ENCODE results near the gene CDK4. TPM values are rescaled to one million over a fixed set of nuclear protein-coding genes. Genes with fewer than 3 reads are reported as not detected.

CDK4 gene
- total RNA-seq, 1 donor from 2014 or later, result 145 TPM

GRCh38 chr12:57712701-57713100, 39.4 kb downstream of the CDK4 start:
- DNase-seq (ENCODE audit: low read depth), result no peak

DNA sequence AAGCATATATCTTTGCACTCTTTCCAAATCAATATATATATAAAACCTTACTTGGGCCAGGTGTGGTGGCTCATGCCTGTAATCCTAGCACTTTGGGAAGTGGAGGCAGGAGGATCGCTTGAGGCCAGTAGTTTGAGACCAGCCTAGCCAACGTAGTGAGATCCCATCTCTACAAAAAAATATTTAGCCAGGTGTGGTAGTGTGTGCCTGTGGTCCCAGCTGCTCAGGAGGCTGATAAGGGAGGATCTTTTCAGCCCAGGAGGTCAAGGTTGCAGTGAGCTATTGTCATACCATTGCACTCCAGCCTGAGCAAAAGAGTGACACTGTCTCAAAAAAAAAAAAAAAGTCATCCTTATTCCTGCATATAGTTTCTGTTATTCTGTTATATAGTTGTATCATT, 43.8 kb downstream of the CDK4 start:
- no peak for DNase-seq (ENCODE audit: low read depth)

- no peak for DNase-seq (ENCODE audit: low read depth)
Observed at GRCh38 chr12:57707250-57707649, 44.9 kb downstream of the CDK4 start.

- DNase-seq (ENCODE audit: low read depth), result no peak
Observed at GRCh38 chr12:57700317-57700716, 51.8 kb downstream of the CDK4 start.

DNA sequence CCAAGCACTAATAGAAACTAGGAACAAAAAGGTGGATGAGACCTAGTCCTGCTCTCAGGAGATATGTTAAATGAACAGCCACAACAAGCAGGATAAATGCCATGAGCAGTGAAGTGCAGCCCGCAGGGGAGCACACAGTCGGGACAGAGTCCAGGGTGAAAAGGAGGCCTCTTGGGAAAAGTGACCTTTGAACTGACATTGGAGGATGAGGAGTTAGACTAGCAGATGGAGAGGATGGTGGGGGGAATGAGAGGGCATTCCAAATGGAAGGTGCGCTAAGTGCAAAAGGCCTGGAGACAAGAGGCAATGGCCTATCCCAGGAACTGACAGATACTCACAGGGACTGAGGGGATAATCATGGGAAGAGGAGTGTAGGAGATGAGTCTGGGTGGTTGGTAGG, 53.7 kb downstream of the CDK4 start:
- no peak for DNase-seq (ENCODE audit: low read depth)

Other genes with a start within 250 kb of the CDK4 start
- gene DDIT3, start 231.8 kb downstream of the CDK4 start, total RNA-seq, result 6.1 and 17.5 TPM in 2 replicates
- 5.0 and 12.5 TPM in 2 replicates for gene MBD6, start 229.5 kb downstream of the CDK4 start, total RNA-seq
- gene DCTN2, start 205.1 kb downstream of the CDK4 start, total RNA-seq, result 123 and 212 TPM in 2 replicates
- 0.35 and 2.5 TPM in 2 replicates for gene KIF5A, start 202.3 kb downstream of the CDK4 start, total RNA-seq
- gene PIP4K2C, start 161.1 kb downstream of the CDK4 start, total RNA-seq, result 43.5 and 77.8 TPM in 2 replicates
- 5.9 and 19.6 TPM in 2 replicates for gene DTX3, start 147.5 kb downstream of the CDK4 start, total RNA-seq
- 1.7 and 7.0 TPM in 2 replicates for gene ARHGEF25, start 140.9 kb downstream of the CDK4 start, total RNA-seq
- gene B4GALNT1, start 119.1 kb downstream of the CDK4 start, total RNA-seq, result 0.20 and 1.4 TPM in 2 replicates
- gene OS9, start 58.2 kb downstream of the CDK4 start, total RNA-seq, result 186 and 325 TPM in 2 replicates
- under 0.01 and 0.17 TPM in 2 replicates for gene AGAP2, start 13.6 kb downstream of the CDK4 start, total RNA-seq
- 64.0 and 105 TPM in 2 replicates for gene TSPAN31, start 7.3 kb downstream of the CDK4 start, total RNA-seq
- gene MARCHF9, start 2.8 kb upstream of the CDK4 start, total RNA-seq, result 3.1 and 8.5 TPM in 2 replicates
- gene CYP27B1, start 14.8 kb upstream of the CDK4 start, total RNA-seq, result 0.50 and 0.87 TPM in 2 replicates
- 6.1 and 6.4 TPM in 2 replicates for gene METTL1, start 19.8 kb upstream of the CDK4 start, total RNA-seq
- gene EEF1AKMT3, start 20.3 kb upstream of the CDK4 start, total RNA-seq, result 4.2 and 4.3 TPM in 2 replicates
- 24.8 and 43.6 TPM in 2 replicates for gene TSFM, start 30.5 kb upstream of the CDK4 start, total RNA-seq
- 1.9 and 2.8 TPM in 2 replicates for gene AVIL, start 66.4 kb upstream of the CDK4 start, total RNA-seq
- gene CTDSP2, start 94.4 kb upstream of the CDK4 start, total RNA-seq, result 16.3 and 81.9 TPM in 2 replicates
- 7.5 and 8.3 TPM in 2 replicates for gene ATP23, start 189.3 kb upstream of the CDK4 start, total RNA-seq

All from renal cortical epithelial cell (primary cell).